C4-2B (cell line): ENCODE results near the gene SOX6.

ENCODE experiments used
- H3K27ac ChIP-seq: fragments of 450-650 bp; 2 replicates; pipeline ENCODE4 v1.5.1; 2017
- CTCF ChIP-seq: fragments of 450-650 bp; conservative IDR thresholded peaks from 2 replicates; pipeline ENCODE4 v1.5.1; 2017; ENCODE audit warnings: mild to moderate bottlenecking
- ZFX ChIP-seq: fragments of 450-650 bp; IDR thresholded peaks from 2 replicates; pipeline ENCODE4 v1.6.1; 2017

SOX6 gene

GRCh38 chr11:16169956-16170847, 186.1 kb downstream of the SOX6 start:
- H3K27ac ChIP-seq, result no peak overlapping the region
- TF ChIP-seq ZFX, result no peak
- no peak for TF ChIP-seq CTCF

- H3K27ac ChIP-seq, result no peak overlapping the region
- TF ChIP-seq CTCF, result no peak
- TF ChIP-seq ZFX, result no peak
These were observed 186.8 kb downstream of the SOX6 start for GRCh38 chr11:16169541-16169940.

- no peak overlapping the region for H3K27ac ChIP-seq
- TF ChIP-seq ZFX (no peak), CTCF (no peak)
These were observed 188.4 kb downstream of the SOX6 start for GRCh38 chr11:16167706-16168487.

GRCh38 chr11:16166571-16166970, 189.8 kb downstream of the SOX6 start:
- H3K27ac ChIP-seq, result no peak overlapping the region
- no peak for TF ChIP-seq ZFX
- TF ChIP-seq CTCF, result no peak

GRCh38 chr11:16160146-16160545, 196.2 kb downstream of the SOX6 start:
- H3K27ac ChIP-seq, result no peak overlapping the region
- TF ChIP-seq CTCF, result no peak

- TF ChIP-seq CTCF (no peak), ZFX (no peak)
- no peak overlapping the region for H3K27ac ChIP-seq
These were observed 197.8 kb downstream of the SOX6 start for GRCh38 chr11:16158426-16158994.

GRCh38 chr11:16157327-16157726, 199.0 kb downstream of the SOX6 start:
- TF ChIP-seq ZFX (no peak), CTCF (no peak)
- H3K27ac ChIP-seq, result no peak overlapping the region
